ENCODE measurements around the gene FTHL17. TPM values are rescaled to one million over a fixed set of nuclear protein-coding genes. Genes with fewer than 3 reads are reported as not detected.

The FTHL17 gene
- total RNA-seq, 4 donors from 2014 or later, result not detected

DNA sequence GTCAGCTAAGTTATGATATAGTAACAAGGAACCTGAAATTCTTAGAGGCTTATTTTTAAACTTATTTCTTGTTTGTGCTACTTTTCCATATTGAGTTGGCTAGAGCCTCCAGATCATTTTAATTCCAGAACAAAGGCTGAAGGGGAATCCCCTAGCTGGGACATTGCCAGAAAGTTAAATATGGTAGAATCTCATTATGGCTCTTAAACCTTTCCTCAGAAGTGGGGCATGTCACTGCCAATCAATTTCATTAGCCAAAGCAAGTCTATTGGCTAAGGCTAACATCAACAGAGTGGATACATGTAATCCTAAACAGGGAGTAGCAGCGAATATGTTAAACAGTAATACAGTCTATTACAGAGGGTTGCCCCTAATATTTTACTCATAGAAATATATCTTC, 47.0 kb downstream of the FTHL17 start:
- DNase-seq, result no peak
- no peak for TF ChIP-seq POLR2A (IDR thresholded peaks at IDR 0.05)
- TF ChIP-seq, protein P1, sequence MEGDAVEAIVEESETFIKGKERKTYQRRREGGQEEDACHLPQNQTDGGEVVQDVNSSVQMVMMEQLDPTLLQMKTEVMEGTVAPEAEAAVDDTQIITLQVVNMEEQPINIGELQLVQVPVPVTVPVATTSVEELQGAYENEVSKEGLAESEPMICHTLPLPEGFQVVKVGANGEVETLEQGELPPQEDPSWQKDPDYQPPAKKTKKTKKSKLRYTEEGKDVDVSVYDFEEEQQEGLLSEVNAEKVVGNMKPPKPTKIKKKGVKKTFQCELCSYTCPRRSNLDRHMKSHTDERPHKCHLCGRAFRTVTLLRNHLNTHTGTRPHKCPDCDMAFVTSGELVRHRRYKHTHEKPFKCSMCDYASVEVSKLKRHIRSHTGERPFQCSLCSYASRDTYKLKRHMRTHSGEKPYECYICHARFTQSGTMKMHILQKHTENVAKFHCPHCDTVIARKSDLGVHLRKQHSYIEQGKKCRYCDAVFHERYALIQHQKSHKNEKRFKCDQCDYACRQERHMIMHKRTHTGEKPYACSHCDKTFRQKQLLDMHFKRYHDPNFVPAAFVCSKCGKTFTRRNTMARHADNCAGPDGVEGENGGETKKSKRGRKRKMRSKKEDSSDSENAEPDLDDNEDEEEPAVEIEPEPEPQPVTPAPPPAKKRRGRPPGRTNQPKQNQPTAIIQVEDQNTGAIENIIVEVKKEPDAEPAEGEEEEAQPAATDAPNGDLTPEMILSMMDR (IDR thresholded peaks at IDR 0.05), result no peak
- Histone ChIP-seq H3K36me3 (no peaks in the 10 kb centered on the region), H3K4me1 (no peaks in the 10 kb centered on the region), H3K27me3 (no peaks in the 10 kb centered on the region), H3K27ac (no peak overlapping the region), H3K9me3 (no peaks in the 10 kb centered on the region), H3K4me3 (no peak overlapping the region)
- 83 to 93% methylated on average over 1 of the region's 1 CpG for WGBS, 2 donors
- intact Hi-C loops (cut with DNase I), result no loop called here

DNA sequence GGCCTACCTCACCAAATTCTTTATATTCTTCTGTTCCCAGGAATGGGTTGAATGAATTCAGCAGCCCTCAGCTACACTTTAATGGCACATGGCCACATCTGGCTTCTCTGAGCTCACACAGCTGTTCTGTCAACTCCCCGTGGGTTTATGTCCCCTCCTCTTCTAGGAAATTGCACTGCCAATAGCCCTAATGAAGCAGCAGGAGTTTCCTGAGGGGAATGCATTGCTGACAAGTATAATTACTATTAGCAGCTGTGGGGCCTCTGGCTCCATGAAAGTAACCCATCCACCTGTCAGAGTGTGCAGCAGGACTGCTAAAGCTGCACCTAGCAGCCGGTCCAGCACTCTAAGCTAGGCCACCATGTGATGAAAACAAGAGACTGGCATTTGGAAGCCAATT, 50.3 kb downstream of the FTHL17 start:
- no peak for TF ChIP-seq POLR2A (IDR thresholded peaks at IDR 0.05)
- TF ChIP-seq, protein P1 (IDR thresholded peaks at IDR 0.05), result no peak
- Histone ChIP-seq H3K36me3 (no peaks in the 10 kb centered on the region), H3K27ac (no peak overlapping the region), H3K9me3 (no peaks in the 10 kb centered on the region), H3K4me3 (no peak overlapping the region), H3K4me1 (no peaks in the 10 kb centered on the region), H3K27me3 (no peaks in the 10 kb centered on the region)
- no peak for DNase-seq
- 20 to 55% methylated on average over 1 to 2 of the region's 2 CpGs for WGBS, 2 donors
- intact Hi-C loops (cut with DNase I), result no loop called here

Other genes starting within 250 kb of the FTHL17 start
- 10 to 100 TPM; 33.1 to 48.1 (median 35.8) TPM for gene TAB3, start 182.8 kb downstream of the FTHL17 start, total RNA-seq